IPS-18c (cell line): ENCODE results near the gene PRKAR1B.
"Not testable (repeated sequence)": the region's sequence is repeated elsewhere in the genome, so short reads cannot be mapped to it uniquely, and the experiment has no call there.

Source experiments
- H3K4me3 ChIP-seq: 2 replicates; pipeline ENCODE4 v1.7.0; 2013; ENCODE audit warnings: low read depth, mild to moderate bottlenecking, low read length, moderate library complexity; ENCODE audit not compliant: insufficient read depth
- H3K9me3 ChIP-seq: one replicate; pipeline ENCODE4 v1.6.1; 2013; ENCODE audit warnings: mild to moderate bottlenecking, low read length, moderate library complexity; ENCODE audit not compliant: control insufficient read depth, insufficient read depth

Gene PRKAR1B

DNA sequence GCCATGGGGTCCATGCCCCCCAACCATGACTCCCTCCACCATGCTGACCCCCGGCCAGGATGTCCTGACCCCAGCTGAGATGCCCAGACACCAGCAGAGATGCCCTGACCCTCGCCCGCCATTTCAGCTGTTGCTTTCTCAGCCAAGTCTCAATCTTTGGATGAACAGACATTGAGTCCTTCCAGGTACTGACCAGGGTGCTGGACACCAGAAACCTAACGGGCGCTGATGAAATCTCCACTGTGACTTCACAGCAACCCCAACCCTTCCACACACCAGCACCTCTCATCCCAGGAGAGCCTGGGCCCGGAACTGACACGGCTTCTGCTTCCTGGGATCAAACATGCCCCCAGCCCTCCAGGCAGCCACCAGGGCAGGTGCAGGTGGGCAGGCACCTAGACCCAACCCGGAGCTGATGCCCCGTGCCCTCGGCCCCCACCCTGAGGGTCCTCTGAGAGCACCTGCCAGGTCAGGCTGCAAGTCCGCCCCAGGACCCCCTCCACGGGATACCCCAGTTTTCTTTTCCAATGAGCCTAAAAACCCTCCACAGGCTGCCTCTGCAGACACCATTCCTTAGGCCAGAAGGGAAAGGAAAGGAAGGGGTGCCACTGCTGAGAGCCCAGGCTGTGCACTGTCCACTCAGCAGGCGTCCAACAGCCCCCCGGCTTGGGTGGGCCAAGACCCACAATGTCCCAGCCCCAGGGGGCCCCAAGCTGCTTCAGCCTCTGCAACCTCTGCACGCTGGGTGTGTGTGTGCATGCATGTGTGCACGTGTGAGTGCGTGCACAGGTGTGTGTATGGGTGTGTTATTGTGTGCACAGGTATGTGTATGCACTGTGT is 164.1 kb downstream of the PRKAR1B start:
- H3K9me3 ChIP-seq, result peaks cover 3% of the 10 kb centered on the region
- H3K4me3 ChIP-seq, result no peak overlapping the region; the same call in 1 of the 2 replicates

DNA sequence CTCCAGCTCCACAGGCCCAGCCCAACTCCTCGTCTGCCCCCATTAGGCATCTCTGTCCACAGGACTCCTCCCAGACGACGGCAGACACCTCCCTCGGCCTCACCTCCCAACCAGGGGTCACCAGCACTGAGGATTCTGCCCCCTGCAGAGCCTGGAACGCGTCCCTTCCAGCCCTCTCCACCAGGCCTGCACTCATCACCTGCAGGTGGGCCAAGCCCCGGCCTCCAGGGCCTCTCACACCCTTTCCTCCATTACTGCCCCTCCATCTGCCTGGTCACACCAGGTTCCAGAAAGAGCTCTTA is 164.8 kb downstream of the PRKAR1B start:
- Histone ChIP-seq H3K4me3 (no peak overlapping the region), H3K9me3 (peaks cover 3% of the 10 kb centered on the region)

DNA sequence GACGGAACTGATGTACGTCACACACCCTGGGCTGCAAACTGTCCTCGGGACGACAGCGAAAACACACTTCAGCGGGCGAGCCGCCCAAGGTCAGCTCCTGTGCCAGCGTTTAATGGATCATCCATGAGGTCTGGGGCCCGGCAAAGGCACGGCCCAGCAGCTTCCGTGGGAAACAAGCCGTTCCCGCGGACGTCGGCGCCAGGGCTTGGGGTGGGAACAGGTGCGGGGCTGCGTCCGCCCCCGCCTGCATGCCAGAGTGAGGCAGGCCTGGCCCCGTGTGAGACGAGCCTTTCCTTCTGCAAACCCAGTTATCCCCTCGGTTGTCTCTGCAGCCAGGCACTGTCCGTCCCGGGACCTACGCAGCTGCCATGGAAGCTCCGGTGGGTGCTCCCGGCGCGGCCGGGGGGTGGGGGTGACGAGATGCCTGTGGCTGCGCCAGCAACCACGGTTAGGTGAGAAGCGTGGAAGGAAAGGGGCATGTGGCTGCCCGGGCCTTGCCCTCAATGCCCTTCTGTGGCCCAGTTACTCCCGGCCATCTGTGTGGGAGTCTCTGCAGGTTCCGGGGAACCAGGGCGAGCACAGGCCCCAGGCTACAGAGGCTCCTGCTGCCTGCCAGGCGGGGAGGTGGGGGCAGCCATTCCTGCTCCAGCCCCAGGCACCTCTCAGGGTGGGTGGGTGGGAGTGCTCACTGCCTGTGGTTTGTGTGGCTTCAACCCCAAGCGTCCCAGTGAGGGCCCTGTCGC is 165.3 kb downstream of the PRKAR1B start:
- peaks cover 3% of the 10 kb centered on the region for H3K9me3 ChIP-seq

DNA sequence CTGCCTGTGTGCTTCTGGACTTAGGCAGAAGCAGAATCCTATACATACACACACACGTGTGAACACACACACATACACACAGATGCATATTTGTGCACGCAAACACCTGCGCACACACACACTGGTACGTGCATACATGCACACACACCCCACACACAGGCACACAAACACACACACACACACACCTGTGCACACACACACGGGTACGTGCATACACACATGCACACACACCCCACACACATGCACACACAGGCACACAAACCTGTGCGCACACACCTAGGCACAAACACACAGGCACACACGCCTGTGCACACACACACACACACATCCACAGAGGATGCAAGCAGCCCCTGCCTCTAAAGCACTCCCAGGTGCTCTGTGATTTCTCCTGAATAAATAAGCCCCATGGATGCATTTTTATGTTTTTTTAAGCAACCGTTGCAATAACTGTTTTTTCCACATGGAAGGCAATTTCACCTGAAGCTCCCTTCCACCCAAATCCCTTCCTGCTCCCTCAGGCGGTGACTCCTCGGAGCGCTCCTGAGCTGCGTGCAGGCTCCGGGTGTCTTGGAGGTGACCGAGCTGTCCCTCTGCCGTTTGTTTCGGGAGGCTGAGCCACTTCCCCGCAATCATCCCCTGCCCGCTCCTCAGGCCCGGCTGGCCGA is 166.0 kb downstream of the PRKAR1B start:
- Histone ChIP-seq H3K4me3 (no peak overlapping the region), H3K9me3 (peaks cover 3% of the 10 kb centered on the region)

More for the DNA sequence above, 165.3 kb downstream of the PRKAR1B start:
- no peak overlapping the region for H3K4me3 ChIP-seq

DNA sequence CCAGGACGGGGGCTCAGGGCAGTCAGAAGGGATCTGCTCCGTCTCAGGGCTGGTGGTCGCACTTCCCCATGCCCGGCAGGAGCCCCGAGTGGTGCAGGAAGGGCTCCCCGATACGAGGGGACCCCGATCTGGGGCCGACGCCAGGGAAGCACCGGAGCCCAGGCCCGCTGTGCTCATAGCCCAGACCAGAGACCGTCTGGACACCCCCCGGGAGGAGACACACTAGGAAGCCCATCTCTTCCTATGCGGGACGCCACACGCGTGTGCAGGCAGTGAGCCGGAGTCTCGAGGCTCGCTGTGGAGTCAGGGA is 167.7 kb downstream of the PRKAR1B start:
- Histone ChIP-seq H3K9me3 (no peaks in the 10 kb centered on the region), H3K4me3 (no peak overlapping the region)

DNA sequence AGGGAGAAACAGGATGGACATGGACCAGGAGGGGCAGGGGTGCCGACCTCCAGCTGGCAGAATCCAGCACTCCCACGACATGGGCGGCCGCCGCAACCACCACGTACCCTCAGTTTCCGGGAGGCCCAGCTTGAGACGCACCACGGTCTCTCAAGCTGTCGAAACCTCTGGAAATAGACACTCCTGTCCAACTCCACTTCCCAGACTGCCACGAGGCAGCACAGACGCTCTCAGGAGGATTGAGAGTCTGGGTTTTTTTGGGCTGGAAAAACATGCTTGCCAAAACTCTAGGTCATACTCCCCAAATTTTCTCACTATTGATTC is 169.6 kb downstream of the PRKAR1B start:
- Histone ChIP-seq H3K9me3 (no peaks in the 10 kb centered on the region), H3K4me3 (no peak overlapping the region)

DNA sequence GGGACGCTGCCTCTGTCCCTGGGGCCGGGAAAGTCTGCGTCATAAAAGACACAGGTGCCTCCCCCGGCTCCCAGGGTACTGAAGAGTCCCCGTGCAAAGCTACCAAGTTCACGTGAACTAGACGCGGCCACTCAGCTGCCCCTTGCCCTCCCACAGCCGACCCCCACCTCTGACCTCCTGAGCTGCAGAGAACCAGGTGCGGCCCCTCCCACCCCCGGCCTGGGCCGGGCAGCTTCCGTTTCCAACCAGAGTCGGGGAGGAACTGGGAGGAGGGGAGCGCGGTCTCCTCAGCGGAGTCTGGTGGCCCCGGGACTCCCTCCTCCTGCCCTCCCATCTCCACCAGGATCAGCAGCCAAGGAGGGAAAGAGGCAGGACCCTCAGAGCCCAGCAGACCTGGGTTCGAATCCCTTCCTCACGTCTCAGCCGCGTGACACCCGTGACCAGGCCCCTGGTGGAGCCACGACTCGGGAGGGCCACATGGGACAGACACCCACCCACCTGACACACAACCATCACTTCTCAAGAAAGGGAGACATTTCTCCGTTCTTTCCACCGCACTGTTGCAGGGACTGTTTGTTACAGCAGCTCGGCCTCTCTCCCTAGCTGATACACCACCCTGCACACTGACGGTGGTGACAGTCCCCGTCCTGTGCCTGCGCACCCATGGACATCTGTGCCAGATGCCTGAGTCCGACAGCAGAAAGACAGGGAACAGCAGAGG is 170.1 kb downstream of the PRKAR1B start:
- no peaks in the 10 kb centered on the region for H3K9me3 ChIP-seq
- H3K4me3 ChIP-seq, result no peak overlapping the region

DNA sequence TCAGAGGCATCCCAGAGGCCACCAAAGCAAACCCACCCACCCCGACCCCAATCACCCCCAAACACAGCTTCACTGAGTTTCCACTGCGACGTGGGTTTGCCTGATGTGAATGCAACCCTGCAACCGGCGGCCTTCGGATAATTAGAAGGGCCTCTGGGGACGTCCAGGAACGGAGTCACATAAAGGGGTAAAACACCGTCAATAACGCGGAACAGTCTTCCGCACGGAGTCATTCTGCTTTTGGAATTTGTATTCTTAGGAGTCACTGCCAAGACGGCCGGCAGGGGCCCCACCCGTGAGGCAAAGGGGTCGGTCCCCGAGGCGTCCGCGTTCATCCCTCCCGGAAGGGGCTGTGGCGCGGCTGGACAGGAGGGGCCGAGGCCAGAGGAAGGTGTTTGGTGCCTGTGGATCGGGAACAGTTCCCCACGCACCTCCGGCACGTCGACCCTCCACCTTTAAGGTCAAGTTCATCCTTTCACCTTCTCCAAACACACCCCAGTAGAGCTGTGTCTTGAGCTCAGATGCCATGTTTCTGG is 170.7 kb downstream of the PRKAR1B start:
- Histone ChIP-seq H3K4me3 (no peak overlapping the region), H3K9me3 (no peaks in the 10 kb centered on the region)

DNA sequence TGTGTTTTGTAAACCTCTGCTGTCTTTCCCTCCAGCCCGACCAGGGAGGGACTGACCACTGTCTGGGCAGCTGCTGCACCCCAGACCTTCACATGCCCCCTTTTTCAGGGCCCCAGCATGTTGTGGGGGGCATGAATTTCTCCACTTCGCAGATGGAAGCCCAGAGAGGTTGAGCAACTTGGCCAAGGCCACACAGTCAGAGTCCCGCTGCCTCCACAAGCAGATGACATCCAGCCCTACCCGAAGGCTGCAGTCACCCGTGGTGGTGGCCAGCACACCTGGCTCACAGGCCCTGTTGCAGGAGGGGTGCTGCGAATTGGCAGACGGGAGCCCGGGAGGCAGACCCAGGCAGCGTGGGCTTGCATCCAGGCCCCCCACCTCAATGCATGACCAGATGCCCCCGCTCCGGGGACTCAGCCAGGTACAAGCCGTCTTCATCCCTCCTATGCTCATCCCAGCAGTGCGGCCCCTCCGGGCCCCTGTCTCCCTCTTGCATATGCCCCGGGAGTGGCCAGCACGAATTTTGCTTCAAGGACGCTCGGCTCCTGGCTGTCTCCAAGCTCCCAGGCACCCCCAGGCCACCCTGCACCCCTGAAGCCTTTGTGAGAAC is 171.4 kb downstream of the PRKAR1B start:
- no peak overlapping the region for H3K4me3 ChIP-seq
- H3K9me3 ChIP-seq, result peaks cover 2% of the 10 kb centered on the region

DNA sequence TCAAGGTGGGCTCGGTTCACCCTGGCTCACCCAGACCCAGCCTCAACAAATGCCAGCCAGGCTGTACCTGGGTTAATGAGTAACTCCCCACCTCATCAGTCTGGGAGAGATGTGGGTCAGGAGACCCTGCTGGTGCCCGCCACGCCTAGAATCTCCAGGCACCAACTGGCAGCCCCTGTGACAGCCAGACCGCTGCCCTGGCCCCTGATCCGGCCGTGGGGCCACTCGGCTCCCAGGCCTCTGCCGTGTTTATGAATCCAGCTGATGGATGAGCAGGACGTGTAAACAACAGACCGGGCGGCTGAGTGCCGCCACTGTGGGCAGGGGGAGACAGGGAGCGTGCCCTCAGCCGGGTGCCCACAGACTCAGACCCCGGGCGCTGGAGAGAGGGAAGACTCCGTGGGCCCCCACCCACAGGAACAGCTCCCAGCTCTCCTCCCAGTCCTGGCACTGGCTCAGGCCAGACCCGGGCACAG is 173.4 kb downstream of the PRKAR1B start:
- Histone ChIP-seq H3K4me3 (no peak overlapping the region), H3K9me3 (peaks cover 2% of the 10 kb centered on the region)

DNA sequence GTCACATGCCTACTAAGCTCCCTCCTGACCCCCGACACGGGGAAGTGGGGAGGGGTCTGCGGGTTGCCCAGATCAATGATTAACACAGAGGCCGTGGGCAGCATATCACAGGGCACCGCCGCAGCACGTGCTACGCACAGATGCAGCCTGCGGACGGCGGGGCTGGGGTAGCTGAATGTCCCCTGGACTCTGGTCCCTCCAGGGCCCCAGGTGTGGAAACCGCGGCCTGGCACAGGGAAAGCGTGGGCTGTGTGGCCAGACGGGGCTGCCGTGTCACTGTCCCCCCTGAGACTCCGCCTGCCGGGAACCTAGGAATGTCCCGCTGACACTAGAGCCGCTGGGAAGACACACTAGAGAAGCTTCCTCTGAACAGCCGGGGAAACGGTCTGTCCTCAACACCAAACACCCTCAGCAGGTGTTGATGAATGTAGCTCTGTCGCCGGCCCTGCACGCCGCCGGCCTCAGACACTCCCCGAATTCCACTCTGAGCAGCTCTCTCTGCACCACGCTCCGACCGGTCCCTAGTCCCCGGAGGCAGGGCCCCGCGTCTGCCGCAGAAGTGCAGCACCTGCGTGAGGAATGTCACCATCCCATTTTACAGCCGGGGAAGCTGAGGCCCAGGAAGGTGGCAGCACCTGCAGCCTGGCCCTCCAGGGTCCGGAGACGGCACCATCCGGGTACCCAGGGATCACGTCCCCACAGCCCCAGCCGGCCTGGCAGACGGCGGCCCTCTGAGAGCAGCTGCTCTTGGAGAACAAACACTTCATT is 174.0 kb downstream of the PRKAR1B start:
- Histone ChIP-seq H3K4me3 (no peak overlapping the region), H3K9me3 (peaks cover 2% of the 10 kb centered on the region)

DNA sequence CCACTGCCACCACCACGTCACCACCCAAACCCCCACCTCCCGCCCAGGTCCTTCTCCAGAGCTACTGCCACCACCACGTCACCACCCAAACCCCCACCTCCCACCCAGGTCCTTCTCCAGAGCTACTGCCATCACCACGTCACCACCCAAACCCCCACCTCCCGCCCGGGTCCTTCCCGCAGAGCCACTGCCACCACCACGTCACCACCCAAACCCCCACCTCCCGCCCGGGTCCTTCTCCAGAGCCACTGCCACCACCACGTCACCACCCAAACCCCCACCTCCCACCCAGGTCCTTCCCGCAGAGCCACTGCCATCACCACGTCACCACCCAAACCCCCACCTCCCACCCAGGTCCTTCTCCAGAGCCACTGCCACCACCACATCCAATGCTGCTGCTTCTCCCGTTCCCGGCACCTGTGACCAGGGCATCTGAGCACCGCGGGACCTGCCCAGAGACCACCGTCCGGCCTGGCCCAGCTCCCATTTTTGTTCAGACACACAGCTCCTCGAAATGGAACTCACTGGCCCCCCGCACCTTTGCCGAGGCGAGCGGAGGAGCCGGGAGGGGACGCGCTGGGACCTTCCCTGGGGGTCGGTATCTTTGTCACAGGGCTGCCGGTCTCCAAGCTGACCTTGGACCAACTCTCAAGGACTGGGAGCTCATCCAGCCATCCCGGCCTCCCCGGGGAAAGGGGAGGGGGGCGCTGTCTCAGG is 174.8 kb downstream of the PRKAR1B start:
- H3K9me3 ChIP-seq, H3K4me3 ChIP-seq: not testable (repeated sequence)

DNA sequence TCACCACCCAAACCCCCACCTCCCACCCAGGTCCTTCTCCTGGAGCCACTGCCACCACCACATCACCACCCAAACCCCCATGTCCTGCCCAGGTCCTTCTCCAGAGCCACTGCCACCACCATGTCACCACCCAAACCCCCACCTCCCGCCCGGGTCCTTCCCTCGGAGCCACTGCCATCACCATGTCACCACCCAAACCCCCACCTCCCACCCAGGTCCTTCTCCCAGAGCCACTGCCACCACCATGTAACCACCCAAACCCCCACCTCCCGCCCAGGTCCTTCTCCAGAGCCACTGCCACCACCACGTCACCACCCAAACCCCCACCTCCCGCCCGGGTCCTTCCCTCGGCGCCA is 175.5 kb downstream of the PRKAR1B start:
- not testable (repeated sequence) for H3K4me3 ChIP-seq, H3K9me3 ChIP-seq

DNA sequence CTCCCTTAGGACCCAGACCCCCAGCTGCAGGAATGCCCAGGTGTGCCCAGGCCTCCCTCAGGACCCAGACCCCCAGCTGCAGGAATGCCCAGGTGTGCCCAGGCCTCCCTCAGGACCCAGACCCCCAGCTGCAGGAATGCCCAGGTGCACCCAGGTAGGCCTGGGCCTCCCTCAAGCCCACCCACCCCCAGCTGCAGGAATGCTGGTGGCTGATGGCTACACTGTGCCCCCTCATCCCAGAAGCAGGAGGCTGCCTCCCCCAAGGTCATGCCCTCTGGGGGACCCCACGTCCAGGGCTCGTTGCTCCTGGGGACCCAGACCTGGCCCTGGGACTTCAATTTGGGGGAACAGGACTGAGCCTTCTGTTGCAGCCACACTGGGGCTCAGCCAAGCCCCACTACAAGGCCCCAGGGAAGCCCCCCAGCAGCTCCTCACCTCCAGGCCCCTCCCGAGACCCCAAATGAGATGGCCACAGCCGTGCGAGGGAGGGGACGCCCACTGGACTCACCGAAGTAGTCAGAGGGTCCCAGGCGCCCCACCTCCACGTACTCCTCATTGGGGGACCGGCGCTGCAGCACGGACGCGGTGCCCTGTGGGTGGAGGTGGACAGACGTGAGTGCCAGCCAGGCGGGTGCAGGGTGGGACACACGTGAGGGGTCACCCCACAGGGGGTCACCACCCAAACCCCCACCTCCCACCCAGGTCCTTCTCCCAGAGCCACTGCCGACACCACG is 176.0 kb downstream of the PRKAR1B start:
- Histone ChIP-seq H3K9me3 (peaks cover 2% of the 10 kb centered on the region), H3K4me3 (no peak overlapping the region)

DNA sequence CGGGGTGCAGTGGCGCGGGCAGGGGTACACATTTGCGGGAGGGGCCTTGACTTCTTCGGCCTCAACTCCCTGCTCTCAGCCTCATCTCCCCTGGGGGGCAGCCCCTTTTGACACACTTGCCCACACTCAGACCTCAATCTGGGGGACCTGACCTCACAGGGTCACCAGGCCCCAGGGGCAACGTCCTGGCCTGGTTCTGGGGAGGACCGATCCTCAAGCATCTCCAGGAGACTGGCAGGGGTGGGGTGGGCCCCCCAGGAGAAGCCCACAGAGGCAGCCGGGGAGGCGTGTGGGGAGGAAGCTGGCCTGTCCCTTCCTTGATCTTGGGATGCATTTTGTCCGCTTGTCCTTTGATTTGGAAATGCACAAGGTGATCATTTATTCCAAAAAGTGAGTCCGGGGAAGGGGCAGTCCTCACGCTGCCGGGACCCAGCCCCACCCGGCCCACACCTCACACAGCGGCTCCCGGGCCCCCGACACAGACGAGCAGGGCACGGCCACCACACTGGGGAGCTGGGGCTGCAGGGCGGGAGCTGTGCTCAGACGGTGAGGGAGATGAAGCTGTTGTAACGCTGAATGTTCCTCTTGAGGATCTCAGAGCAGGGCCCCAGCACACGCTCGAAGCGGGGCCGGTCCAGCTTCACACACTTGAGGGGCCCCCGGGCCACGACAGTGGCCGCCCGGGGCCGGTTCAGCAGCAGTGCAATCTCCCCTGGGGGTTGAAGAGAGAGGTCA is 177.0 kb downstream of the PRKAR1B start:
- H3K9me3 ChIP-seq, result peaks cover 2% of the 10 kb centered on the region

More for the DNA sequence above, 177.0 kb downstream of the PRKAR1B start:
- no peak overlapping the region for H3K4me3 ChIP-seq
